Ureter (tissue), 1 donor: ENCODE measurements around the gene NRIP1. TPM values are rescaled to one million over a fixed set of nuclear protein-coding genes. Genes with fewer than 3 reads are reported as not detected.

Source experiments
- DNase-seq: peaks from one replicate; pipeline ENCODE4 v3.0.0-alpha.2; 2020; ENCODE audit warnings: low spot score
- total RNA-seq: library from RNA; stranded (reverse); gene quantifications from one replicate; pipeline ENCODE4 v1.2.4, GENCODE V29; 2023
- donor health status: DM: yes; HTN: yes; CAD: no.

The NRIP1 gene
- total RNA-seq, 1 donor from 2014 or later, result 45.5 TPM

DNA sequence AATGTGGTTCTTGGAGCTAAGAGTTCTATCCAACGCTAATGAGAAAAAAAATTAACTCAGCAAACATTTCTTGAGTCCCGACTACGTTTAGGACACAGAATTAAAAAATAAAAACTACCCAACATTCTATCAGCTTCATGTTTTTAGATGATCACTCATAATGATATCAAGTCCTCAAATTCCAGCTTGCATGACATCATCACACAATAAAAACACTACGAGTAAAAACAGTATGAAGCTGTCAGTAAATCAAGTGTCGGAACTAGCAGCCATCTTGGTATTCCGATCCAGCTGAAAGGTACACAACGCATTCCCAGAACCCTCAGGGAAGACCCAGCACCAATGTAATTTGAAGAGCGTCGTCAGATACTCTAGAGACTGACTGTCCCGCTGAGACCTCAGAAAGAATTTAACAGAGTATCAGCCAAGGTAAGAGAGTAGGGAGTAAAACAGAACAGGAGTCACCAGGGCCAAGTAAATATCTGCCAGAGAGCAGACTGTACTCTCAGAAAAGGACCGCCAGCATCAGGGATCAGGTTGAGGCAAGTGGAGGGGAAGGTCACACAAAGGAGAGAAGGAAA, 57.0 kb downstream of the NRIP1 start:
- no peak for DNase-seq

DNA sequence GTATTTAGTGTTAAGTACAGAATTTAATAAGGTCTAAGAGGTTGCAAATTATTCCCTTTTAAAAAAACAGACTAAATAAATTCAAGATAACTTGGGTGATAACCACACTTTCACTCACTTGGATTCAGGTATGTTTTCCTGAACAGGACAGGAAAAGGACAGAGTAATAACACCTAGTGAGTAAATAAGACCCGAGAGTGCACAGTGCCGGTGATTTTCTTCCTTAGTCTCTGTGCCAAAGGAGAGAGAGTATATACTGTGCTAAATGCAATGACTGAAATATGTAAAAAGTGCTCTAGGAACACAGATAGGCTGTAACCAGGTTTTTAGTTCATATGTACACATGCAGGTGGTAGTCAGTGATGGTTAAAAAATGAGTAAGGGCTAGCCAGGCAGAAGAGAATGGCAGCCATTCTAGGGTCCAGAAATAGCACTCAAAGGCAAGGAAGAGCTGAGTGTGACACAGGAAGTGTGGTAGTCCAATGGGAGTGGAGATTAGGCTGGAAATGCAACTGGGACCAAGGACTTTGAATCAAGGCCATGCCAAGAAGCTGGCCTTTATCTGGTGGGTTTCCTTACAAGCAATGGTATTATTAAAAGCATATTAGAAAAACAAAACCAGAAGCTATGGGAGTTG, 58.1 kb downstream of the NRIP1 start:
- no peak for DNase-seq

DNA sequence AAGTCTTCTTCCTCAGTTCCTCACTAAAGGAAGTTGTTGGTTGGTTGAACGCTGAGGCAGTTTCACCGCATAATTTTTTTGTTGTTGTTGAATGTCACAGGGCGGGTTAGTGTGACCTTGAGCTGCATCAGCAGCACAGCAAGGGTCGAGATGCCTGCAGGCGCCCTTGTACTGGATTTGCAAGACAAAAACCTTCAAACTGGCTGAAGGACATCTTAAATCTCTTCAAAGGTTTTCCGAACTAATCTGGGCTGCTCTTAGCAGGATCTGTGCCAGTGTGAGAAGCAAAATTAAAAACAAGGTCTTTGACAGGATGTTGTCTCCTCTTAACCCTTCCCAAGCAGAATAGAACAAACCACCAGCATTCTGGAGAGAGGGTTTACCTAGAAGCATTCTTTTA, 59.4 kb downstream of the NRIP1 start:
- no peak for DNase-seq

DNA sequence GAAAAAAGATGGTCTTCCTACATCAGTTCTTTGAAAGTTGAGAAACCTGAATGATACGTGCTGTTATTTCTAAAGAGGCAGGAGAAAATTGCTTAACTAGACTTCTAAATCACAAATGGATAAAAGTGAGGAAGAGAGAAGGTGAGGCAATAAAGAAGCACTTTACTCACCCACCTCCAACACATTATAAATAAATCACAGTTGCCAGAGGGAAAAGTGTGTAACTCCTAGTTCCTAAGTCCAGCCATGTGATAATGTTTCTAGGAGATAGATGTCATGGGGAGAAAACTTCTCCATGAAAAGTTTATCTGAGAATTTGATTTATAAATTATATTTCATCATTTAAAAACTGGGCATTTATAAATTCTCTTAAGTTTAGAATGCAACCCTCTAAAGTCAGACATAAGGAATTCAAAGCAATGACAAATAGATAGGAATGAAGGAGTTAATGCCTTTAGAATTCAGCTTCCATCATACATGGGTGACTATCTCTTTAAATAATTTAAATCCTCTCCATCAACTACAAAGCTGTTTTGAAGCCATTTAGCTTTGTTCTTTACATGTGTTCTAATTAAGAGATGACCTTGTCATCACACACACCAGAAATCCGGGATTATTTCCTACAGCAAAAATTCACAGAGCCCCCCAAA, 60.0 kb downstream of the NRIP1 start:
- DNase-seq, result no peak

DNA sequence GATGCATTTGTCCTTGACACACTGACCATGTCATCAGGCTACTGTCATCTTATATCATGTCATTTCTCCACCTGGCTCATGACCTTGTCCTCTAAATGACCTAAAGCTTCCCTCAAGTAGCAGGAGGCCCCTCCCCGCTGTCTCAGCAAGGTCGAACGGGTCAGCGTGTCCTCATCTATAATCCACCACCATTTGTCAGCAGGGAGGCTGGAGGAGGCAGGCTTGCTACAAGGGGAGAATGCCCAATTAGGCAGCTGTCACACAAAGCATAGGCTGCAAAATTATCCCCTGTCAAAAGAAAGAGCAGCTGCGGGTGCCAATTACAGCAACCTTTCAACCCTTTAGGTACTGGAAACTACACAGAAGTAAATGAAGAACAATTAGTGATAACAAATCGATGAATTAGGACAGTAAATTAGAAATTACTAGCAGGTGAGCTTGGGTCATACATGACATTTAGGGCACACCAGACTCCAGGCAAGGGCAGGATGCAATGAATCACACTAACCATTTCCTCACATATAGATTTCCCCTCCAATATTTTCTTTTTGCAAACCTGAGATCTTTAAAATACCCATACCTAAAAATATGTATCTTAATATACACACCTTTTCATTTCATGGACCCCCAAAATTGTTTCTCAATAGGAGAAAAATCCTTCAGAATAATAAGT, 61.2 kb downstream of the NRIP1 start:
- DNase-seq, result no peak

DNA sequence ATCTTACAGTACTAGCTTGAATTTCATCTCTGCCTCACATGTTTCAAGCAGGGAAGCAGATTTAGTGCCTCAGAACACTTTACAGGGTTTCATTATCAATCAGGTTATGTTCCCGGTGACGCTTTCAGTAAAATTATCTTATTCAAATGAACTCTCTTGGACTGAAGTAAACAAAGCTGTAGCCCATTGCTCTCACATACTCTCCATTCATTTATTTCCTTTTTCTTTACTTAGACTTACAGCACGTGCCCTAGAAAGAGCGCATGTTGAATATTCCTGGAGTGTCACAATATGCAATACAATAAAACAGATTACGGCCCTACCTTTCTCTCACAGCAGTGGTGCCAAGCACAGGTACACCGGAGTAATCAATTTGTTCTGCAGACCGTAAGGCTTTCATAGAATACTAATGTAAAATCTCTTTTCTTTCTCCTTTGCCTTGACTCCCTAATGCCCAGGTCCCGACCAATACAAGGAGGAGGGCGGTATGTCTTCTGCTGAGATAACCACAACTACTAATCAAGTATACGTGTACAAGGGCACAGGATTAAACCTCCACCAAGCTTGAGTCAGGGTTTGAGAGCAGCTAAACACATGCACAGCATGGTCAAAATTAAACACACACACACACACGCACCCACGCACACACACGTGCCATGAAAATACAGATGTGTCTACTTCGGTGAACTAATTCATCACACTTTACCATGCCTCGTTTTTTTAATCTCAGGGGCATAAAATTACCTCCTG, 62.8 kb downstream of the NRIP1 start:
- no peak for DNase-seq

DNA sequence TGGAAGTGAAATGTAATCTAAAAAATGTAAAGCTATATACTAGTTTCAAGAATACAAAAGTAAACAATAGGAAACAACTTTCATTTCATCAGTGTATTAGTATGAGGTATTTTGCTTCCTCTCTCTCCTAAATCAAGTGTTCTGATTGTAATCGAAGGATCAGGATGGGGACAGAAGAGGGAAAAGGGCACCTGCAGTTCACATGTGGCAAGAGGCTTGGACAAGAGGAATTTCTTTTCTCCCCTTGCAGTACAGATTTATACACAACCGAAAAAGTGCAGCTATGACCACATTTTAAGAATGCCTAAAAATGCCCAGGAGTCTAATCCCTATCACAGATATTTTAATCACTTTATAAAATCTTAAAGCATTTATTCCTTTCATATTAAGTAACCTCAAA, 63.7 kb downstream of the NRIP1 start:
- DNase-seq, result no peak

DNA sequence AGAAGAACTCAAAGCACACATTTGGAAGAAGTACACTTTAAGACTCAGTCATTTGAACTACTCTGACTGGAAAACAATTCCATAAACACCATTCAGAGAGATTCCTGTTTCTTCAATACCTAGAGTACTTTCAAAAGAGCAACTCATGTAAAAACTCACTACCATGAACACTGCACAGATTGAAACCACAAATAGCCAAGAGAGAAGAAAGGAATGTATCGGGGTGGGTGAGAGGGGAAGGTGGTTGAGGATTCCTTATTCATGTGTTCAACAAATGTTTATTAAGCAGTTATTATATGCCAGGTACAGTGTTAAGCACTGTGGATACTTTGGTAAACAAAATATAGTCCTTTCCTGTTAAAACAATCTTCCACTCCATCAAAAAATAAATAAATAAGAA, 64.7 kb downstream of the NRIP1 start:
- DNase-seq, result no peak

DNA sequence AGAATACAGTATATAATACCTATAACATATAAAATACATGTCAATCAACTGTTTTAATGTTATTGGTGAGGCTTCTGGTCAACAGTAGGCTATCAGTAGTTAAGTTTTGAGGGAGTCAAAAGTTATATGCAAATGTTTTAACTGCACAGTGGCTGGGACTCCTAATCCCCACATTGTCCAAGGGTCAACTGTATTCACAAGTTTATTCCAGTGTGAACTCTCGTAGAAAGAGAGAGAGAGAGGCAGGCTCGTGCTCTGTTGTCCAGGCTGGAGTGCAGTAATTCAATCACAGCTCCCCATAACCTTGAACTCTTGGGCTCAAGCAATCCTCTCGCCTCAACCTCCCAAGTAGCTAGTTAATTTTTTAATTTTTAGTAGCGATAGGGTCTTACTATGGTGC, 66.0 kb downstream of the NRIP1 start:
- DNase-seq, result no peak

DNA sequence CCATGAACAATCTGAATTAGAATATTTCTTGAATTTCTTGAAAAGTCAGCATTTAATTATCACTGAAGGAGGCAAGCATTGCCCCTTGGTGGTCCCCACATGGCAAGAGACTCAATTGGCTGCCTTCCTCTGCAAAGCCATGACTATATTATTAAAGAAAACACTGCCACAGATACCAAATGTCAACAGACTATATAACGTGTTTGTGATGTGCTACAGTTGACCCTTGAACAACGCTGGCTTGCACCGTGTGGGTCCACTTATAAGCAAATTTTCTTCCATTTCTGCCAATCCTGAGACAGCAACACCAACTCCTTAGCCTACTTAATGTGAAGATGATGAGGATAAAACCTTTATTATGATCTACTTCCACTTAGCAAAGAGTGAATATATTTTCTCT, 66.5 kb downstream of the NRIP1 start:
- no peak for DNase-seq

DNA sequence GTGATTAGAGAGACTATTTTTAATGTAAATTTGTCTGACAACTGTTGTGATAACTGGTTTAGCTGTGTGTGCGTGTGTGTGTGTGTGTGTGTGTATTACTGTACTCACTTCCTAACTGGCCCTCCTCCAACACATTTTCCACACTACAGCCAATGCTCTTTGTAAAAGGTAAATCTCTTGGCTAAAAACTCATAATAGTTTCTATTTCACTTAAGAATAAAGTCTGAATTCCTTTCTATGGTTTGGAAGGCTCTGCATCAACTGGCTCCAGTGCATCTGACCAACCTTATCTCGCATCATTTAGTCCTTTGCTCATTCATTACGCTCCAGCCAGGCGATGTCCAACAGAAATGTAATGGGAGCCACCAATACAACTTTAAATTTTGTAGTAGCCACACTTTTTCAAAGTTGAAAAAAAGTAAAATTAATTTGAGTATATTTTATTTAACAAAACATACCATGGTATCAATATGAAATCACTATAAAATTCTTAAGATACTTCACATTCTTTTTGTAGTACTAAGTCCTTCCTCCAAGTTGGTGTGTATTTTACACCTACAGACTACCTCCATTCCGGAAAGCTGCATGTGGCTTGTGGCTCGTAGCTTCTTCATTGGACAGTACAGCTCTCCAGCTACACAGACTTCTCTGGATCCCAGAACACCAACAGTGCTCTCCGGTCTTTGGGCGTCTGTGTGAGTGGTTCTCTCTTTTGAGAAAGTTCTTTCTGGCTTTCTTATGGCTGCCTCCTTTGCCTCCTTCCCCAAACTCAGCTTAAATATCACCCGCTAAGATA, 68.9 kb downstream of the NRIP1 start:
- no peak for DNase-seq

DNA sequence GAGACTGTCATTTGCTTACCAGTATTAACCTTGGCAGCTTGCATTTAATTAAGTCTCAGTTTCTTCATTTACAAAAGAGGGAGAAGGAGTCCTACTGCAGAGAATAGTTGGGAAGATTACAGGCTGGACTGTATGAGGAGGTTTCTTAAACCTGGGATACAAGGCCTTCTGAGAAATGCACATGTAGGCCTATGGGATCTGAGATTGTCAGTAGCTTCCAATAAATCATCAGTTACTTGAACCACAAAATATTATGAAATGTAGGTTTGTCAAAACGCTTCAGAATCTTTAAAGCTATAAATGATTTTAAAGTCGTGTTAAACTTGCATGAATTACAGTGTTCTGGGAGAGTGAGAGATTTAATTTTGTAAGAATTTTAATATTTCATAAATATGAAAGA, 69.6 kb downstream of the NRIP1 start:
- DNase-seq, result no peak

DNA sequence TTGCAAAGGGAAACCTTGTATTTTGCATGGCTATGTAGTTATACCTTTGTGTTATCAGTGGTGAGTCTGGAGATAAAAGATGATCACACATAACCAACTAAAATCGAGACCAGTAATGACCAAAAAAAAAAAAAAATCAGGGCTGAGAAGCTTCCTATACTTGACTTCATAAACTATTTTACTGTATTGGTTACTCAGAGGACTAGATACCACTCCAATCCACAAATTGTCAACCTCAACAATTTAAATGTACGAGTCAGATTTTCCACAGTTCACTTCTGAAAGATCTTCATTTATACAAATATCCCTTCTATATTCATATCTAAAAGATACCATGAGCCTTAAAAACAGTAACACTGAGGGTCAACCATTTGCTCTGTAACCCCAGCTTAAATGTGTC, 71.7 kb downstream of the NRIP1 start:
- DNase-seq, result no peak

DNA sequence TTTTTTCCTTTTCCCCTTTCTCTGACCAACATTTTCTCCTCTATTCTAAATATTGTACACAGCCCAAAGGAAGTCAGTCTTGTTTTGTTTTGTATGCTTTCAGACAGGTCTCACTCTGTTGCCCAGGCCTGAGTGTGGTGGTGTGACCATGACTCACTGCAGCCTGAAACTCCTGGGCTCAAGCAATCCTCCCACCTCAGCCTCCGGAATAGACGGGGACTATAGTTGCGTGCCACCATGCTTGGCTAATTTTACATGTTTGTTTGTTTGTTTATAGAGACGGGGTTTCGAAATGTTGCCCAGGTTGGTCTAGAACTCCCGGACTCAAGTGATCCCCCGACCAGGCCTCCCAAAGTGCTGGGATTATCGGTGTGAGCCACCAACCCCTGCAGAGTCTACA, 72.8 kb downstream of the NRIP1 start:
- DNase-seq, result no peak

DNA sequence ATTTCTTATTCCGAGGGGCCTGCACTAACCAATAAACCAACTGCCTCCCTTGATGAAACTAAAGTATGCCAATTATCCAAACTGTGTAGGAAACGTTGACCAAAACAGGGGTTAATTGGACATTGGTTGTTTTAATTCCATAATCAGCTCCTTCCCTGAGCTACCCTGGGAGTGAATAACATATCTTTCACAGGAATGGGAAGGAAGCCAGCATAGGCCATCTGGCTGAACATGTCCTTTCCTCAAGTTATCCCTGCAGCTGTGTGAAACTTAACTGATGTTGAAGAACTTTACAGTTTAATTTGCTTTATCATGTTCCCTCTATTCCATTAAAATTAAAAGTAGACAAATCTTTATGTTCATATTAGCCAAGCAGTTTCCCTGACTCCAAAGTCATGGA, 75.4 kb downstream of the NRIP1 start:
- DNase-seq, result no peak

DNA sequence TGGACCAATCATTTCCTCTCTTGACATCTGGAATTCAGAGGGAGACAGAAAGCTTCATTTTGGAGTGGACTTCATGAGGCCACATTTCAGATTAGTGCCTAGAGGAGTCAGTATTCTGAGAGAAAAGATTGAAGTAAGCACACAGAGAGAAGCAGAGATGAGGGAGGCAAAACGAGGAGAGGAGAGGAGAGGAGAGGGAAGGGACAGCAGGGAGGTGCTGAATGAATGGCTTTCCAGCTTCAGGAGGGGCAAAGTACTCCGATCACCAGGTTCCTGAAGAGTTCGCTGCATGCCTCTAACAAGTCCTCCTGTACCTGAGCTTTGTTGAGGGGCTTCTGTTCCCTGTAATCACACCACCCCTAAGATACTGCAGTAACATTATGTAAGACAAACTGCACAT, 76.0 kb downstream of the NRIP1 start:
- no peak for DNase-seq

DNA sequence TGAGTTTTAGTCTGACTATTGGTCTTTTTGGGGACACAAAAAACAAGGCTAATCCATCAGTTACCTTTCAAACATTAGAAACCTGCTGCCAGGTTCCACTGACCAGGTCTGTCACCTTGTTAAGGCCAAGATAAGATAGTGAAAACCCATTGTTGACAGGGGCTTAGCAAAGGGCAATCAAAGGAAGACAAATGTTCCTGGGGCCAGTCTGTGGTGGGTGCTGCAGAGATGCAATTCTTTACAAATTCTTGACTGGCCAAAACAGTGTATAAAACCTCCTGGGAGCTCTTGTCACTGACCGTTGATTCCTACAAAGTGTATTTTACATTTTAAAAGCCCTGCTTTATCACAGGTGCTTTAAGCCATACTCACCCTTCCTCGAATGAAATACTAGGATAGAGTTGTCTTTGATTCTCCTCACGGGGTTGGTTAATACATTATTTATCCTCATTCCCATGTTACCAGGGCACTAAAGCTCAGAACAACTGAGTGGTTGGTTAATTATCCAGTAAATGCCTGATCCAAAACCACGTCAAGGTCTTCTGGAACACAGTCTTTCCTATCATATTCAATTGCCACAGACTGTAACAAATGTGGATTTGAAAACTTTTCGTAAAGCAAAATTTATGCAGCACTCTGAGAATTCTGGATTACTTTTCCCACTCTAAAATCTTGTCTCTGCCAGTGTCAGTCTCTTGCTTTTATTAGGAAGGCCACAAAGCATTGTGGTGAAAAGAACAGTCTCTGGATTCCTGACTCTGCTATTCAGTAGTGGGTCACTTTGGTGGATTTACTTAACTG, 77.2 kb downstream of the NRIP1 start:
- DNase-seq, result no peak

DNA sequence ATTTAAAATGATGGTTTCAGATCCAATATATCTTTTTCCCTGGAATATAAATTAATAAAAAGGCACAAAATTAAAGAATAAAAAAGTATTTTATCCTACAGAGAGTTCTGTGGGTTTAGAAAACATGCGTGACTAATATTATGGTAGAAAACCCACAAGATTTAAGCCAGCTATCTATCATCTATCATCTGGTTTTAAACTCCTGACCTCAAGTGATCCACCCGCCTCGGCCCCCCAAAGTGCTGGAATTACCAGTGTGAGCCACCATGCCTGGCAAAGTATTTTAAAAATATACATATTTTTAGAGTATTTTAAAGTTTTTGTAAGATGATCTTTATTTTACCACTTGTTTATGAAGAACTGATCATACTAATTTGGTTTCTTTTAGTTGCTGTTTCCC, 79.5 kb downstream of the NRIP1 start:
- no peak for DNase-seq

DNA sequence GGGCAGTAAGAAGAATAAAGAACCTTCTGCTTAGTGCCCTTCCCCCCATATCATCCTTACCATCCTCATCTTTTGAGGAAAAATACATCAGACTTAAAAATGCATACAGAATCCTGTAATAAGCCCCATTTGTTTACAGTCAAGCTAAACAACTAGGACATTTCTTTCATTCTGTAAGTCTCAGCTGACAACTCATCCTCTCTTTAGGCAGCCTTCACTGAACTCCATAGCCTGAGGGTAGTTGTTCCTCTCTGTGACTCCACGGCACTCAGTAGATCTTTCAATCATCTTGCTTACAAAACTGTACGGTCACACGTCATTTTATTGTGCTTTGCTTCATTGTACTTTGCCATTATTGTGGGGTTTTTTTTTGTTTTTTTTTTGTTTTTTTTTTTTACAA, 82.5 kb downstream of the NRIP1 start:
- no peak for DNase-seq

DNA sequence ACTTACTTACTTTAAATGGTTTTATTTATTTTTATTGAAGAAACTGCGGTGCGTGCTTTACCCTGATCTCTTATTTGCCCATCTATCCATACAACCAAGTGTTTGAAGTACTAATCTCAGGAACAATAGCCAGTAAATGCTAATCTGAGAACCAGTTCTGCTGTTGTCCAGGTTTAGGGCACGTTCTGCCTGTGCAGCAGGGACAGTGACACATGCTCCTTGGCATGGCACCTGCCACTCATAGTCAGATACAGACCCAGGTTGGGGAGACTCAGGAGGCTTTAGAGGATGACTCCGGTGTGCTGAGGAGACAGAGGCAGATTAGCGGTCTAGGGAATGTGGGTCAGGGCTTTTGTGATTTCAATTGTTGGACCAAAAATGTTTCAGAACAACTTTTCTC, 83.6 kb downstream of the NRIP1 start:
- no peak for DNase-seq

DNA sequence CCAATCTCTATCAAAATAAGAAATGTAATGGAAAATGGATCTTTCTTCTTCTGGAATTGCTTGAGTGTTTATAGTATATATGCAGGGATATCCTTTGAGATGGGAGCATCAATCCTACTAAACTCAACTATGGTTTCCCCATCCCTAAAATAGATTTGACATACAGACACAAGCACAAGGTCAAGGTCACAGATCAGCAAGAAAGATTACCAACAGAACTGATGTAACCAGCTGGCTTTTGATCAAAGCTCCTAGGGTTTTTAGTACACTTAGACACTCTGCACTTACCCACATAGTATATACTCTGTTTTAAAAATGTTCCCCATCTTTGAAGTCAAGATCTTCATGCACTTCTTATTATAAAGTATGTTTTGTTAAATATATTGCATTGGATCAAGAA, 85.5 kb downstream of the NRIP1 start:
- DNase-seq, result no peak
